Lower leg skin (tissue), 3 donors: ENCODE results near the gene R3HDM4.

ENCODE experiments used
- CTCF ChIP-seq, 3 donors: fragments of 450-650 bp; IDR thresholded peaks; one replicate each; pipeline ENCODE4 v1.5.1; 2016; ENCODE audit warnings: antibody characterized with exemption in 3 of 3, mild to moderate bottlenecking in 3 of 3, moderate library complexity in 2 of 3
- POLR2A ChIP-seq, 2 donors: fragments of 450-650 bp; IDR thresholded peaks; one replicate each; pipeline ENCODE4 v1.6.1; 2016 to 2017; ENCODE audit warnings: antibody characterized with exemption in 2 of 2, mild to moderate bottlenecking in 1 of 2, moderate library complexity in 1 of 2

DNA sequence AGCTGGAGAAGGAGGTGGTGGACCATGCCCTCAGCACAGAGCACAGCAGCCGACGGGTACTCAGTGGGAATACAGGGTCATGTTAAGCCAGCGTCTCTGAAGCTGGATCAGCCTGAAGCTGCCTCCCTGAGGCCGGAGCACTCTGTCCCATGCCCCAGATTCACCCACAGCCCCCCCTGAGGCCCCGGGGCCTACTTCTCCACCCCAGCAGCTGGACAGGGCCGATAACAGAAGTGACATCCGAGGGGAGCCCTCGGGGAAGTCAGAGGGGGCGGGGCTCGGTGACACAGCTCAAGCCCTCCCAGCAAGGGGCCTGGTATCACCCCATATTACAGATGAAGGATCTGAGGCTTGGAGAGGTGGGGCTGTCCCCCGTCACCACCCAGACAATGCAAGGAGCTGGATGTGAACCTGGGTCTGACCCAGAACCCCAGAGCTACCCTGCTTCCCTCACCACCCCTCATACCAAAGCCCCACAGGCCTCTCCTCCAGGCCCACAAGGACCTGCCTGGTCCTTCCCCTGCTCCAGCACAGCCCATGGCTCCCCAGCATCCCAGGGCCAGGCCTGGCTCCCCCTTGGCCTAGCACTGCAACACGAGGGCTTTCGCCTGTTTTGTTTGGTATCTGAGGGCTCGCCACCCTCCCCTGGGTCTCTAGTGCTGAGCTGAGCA is 5.7 kb downstream of the R3HDM4 start:
- TF ChIP-seq POLR2A (IDR thresholded peaks at IDR 0.05) = no peak
- TF ChIP-seq CTCF (IDR thresholded peaks at IDR 0.05) = no peak
